ENCODE data around the gene ASIC5.

Gene ASIC5

GRCh38 chr4:155800685-155801343 lies 65.3 kb downstream of the ASIC5 start:
- no peak for TF ChIP-seq EGR1 (IDR thresholded peaks at IDR 0.05)
- no peak for TF ChIP-seq REST (IDR thresholded peaks at IDR 0.05; ENCODE audit: low read depth)
- TF ChIP-seq MAX (IDR thresholded peaks at IDR 0.05): no peak
- no peak for TF ChIP-seq FOXM1 (IDR thresholded peaks at IDR 0.05; ENCODE audit: borderline replicate concordance, low read depth)
- TF ChIP-seq CREB1 (IDR thresholded peaks at IDR 0.05; ENCODE audit: low read depth): no peak
- TF ChIP-seq EP300 (IDR thresholded peaks at IDR 0.05; ENCODE audit: borderline replicate concordance): no peak
- TF ChIP-seq CEBPB (IDR thresholded peaks at IDR 0.05): no peak
- TF ChIP-seq TCF12 (IDR thresholded peaks at IDR 0.05; ENCODE audit: low read depth): no peak
- no peak for TF ChIP-seq TAF1 (IDR thresholded peaks at IDR 0.05; ENCODE audit: low read depth)
- TF ChIP-seq NFIC (IDR thresholded peaks at IDR 0.05): no peak
- no peak for TF ChIP-seq TEAD4 (IDR thresholded peaks at IDR 0.05)
- TF ChIP-seq RAD21 (IDR thresholded peaks at IDR 0.05; ENCODE audit: low read depth): no peak
- no peak for TF ChIP-seq YY1 (IDR thresholded peaks at IDR 0.05; ENCODE audit: low read depth)
- TF ChIP-seq USF1 (IDR thresholded peaks at IDR 0.05): no peak
- TF ChIP-seq ZBTB7A (IDR thresholded peaks at IDR 0.05; ENCODE audit: low read depth): no peak

GRCh38 chr4:155799794-155800123 lies 66.3 kb downstream of the ASIC5 start:
- TF ChIP-seq NFIC (IDR thresholded peaks at IDR 0.05) (no peak), EGR1 (IDR thresholded peaks at IDR 0.05) (no peak), TCF12 (IDR thresholded peaks at IDR 0.05; ENCODE audit: low read depth) (no peak), MAX (IDR thresholded peaks at IDR 0.05) (no peak), TAF1 (IDR thresholded peaks at IDR 0.05; ENCODE audit: low read depth) (no peak), CEBPB (IDR thresholded peaks at IDR 0.05) (no peak), TEAD4 (IDR thresholded peaks at IDR 0.05) (no peak), FOXM1 (IDR thresholded peaks at IDR 0.05; ENCODE audit: borderline replicate concordance, low read depth) (no peak), ZBTB7A (IDR thresholded peaks at IDR 0.05; ENCODE audit: low read depth) (no peak), EP300 (IDR thresholded peaks at IDR 0.05; ENCODE audit: borderline replicate concordance) (no peak), USF1 (IDR thresholded peaks at IDR 0.05) (no peak), YY1 (IDR thresholded peaks at IDR 0.05; ENCODE audit: low read depth) (no peak)

GRCh38 chr4:155799116-155799793 lies 66.8 kb downstream of the ASIC5 start:
- TF ChIP-seq MAX (IDR thresholded peaks at IDR 0.05) (no peak), EGR1 (IDR thresholded peaks at IDR 0.05) (no peak), CREB1 (IDR thresholded peaks at IDR 0.05; ENCODE audit: low read depth) (no peak), RAD21 (IDR thresholded peaks at IDR 0.05; ENCODE audit: low read depth) (no peak), TCF12 (IDR thresholded peaks at IDR 0.05; ENCODE audit: low read depth) (no peak), CEBPB (IDR thresholded peaks at IDR 0.05) (no peak), USF1 (IDR thresholded peaks at IDR 0.05) (no peak), TEAD4 (IDR thresholded peaks at IDR 0.05) (no peak), ZBTB7A (IDR thresholded peaks at IDR 0.05; ENCODE audit: low read depth) (no peak), EP300 (IDR thresholded peaks at IDR 0.05; ENCODE audit: borderline replicate concordance) (no peak), YY1 (IDR thresholded peaks at IDR 0.05; ENCODE audit: low read depth) (no peak), FOXM1 (IDR thresholded peaks at IDR 0.05; ENCODE audit: borderline replicate concordance, low read depth) (no peak), REST (IDR thresholded peaks at IDR 0.05; ENCODE audit: low read depth) (no peak)

- TF ChIP-seq RAD21 (IDR thresholded peaks at IDR 0.05; ENCODE audit: low read depth) (no peak), YY1 (IDR thresholded peaks at IDR 0.05; ENCODE audit: low read depth) (no peak), FOXM1 (IDR thresholded peaks at IDR 0.05; ENCODE audit: borderline replicate concordance, low read depth) (no peak)
These were observed 70.1 kb downstream of the ASIC5 start for GRCh38 chr4:155795991-155796390.
